H1 (cell line): ENCODE measurements around the gene ACP2. TPM values are rescaled to one million over a fixed set of nuclear protein-coding genes. Genes with fewer than 3 reads are reported as not detected.

ENCODE experiments used
- BRCA1 ChIP-seq: IDR thresholded peaks from 2 replicates; pipeline ENCODE4 v1.6.1; 2012; ENCODE audit warnings: low read depth, low read length, improper control_type of control experiment
- EGR1 ChIP-seq: IDR thresholded peaks from 2 replicates; pipeline ENCODE4 v1.6.1; 2011; ENCODE audit warnings: low read depth, low read length, borderline replicate concordance
- SUZ12 ChIP-seq: fragments of 200-600 bp; sonication (generic); IDR thresholded peaks from 2 replicates; pipeline ENCODE4 v1.6.1; 2012; ENCODE audit warnings: mild to moderate bottlenecking, inconsistent platforms, low read length, moderate library complexity, mixed read lengths
- polyA plus RNA-seq, 7 experiments: library from polyadenylated mRNA; depleted of rRNA in 3 of 7; stranded (reverse) in 5 of 7; unstranded in 2 of 7; fragments of >200 nt in 5 of 7; fragments of 200-250 nt in 2 of 7; gene quantifications; 1 replicate in 5 of 7; 2 replicates in 1 of 7; 4 replicates in 1 of 7; pipeline versions ENCODE4 v1.2.1 to v1.2.3, GENCODE V29; 2011 to 2013; ENCODE audit warnings: missing spikeins in 2 of 7, mixed read lengths in 2 of 7
- total RNA-seq: library from RNA; stranded (reverse); fragmentation: NEBNext Ultra II Directional; extraction: Animal tissue kit (Norgen Biotek cat#: 25700); gene quantifications from 2 replicates; pipeline ENCODE4 v1.2.1, GENCODE V29; 2021
- TF ChIP-seq, protein P1 (sequence below): fragments of 300-600 bp; sonication (generic); IDR thresholded peaks from 2 replicates; pipeline ENCODE4 v1.7.1; 2012; ENCODE audit warnings: low read length, moderate library complexity, mild to moderate bottlenecking, inconsistent platforms; ENCODE audit not compliant: insufficient replicate concordance

Gene ACP2
- total and polyA plus RNA-seq, 2 of the 8 experiments (the other 6 are each of a cell fraction or from before 2014, with no cell fraction given), result 17.8 to 19.8 TPM

DNA sequence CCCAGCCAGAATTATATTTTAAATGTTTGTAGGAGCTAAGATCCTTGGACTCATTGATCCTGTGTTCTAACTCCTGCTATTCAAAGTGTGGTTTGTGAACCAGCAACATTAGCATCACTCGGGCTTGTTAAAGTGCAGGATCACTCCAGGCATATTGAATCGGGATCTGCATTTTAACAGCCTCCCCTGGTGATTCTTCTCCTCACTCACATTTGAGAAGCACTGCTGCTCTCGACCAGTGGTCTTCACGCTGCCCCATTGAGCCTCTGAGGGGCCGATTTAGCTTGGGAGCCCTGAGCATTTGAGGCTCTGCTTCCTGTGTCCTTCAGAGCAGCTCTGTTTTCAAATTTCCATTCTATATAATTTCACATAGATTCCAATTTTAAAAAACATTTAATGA lies 32.2 kb upstream of the ACP2 start (continued):
- TF ChIP-seq, protein P1, sequence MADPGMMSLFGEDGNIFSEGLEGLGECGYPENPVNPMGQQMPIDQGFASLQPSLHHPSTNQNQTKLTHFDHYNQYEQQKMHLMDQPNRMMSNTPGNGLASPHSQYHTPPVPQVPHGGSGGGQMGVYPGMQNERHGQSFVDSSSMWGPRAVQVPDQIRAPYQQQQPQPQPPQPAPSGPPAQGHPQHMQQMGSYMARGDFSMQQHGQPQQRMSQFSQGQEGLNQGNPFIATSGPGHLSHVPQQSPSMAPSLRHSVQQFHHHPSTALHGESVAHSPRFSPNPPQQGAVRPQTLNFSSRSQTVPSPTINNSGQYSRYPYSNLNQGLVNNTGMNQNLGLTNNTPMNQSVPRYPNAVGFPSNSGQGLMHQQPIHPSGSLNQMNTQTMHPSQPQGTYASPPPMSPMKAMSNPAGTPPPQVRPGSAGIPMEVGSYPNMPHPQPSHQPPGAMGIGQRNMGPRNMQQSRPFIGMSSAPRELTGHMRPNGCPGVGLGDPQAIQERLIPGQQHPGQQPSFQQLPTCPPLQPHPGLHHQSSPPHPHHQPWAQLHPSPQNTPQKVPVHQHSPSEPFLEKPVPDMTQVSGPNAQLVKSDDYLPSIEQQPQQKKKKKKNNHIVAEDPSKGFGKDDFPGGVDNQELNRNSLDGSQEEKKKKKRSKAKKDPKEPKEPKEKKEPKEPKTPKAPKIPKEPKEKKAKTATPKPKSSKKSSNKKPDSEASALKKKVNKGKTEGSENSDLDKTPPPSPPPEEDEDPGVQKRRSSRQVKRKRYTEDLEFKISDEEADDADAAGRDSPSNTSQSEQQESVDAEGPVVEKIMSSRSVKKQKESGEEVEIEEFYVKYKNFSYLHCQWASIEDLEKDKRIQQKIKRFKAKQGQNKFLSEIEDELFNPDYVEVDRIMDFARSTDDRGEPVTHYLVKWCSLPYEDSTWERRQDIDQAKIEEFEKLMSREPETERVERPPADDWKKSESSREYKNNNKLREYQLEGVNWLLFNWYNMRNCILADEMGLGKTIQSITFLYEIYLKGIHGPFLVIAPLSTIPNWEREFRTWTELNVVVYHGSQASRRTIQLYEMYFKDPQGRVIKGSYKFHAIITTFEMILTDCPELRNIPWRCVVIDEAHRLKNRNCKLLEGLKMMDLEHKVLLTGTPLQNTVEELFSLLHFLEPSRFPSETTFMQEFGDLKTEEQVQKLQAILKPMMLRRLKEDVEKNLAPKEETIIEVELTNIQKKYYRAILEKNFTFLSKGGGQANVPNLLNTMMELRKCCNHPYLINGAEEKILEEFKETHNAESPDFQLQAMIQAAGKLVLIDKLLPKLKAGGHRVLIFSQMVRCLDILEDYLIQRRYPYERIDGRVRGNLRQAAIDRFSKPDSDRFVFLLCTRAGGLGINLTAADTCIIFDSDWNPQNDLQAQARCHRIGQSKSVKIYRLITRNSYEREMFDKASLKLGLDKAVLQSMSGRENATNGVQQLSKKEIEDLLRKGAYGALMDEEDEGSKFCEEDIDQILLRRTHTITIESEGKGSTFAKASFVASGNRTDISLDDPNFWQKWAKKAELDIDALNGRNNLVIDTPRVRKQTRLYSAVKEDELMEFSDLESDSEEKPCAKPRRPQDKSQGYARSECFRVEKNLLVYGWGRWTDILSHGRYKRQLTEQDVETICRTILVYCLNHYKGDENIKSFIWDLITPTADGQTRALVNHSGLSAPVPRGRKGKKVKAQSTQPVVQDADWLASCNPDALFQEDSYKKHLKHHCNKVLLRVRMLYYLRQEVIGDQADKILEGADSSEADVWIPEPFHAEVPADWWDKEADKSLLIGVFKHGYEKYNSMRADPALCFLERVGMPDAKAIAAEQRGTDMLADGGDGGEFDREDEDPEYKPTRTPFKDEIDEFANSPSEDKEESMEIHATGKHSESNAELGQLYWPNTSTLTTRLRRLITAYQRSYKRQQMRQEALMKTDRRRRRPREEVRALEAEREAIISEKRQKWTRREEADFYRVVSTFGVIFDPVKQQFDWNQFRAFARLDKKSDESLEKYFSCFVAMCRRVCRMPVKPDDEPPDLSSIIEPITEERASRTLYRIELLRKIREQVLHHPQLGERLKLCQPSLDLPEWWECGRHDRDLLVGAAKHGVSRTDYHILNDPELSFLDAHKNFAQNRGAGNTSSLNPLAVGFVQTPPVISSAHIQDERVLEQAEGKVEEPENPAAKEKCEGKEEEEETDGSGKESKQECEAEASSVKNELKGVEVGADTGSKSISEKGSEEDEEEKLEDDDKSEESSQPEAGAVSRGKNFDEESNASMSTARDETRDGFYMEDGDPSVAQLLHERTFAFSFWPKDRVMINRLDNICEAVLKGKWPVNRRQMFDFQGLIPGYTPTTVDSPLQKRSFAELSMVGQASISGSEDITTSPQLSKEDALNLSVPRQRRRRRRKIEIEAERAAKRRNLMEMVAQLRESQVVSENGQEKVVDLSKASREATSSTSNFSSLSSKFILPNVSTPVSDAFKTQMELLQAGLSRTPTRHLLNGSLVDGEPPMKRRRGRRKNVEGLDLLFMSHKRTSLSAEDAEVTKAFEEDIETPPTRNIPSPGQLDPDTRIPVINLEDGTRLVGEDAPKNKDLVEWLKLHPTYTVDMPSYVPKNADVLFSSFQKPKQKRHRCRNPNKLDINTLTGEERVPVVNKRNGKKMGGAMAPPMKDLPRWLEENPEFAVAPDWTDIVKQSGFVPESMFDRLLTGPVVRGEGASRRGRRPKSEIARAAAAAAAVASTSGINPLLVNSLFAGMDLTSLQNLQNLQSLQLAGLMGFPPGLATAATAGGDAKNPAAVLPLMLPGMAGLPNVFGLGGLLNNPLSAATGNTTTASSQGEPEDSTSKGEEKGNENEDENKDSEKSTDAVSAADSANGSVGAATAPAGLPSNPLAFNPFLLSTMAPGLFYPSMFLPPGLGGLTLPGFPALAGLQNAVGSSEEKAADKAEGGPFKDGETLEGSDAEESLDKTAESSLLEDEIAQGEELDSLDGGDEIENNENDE, result no peak
- no peak for TF ChIP-seq EGR1
- no peak for TF ChIP-seq SUZ12
- TF ChIP-seq BRCA1, result no peak
